Mesenchymal stem cell (in vitro differentiated cells and primary cell): ENCODE data around the gene TXNDC16.

Experiments
- DNase-seq: peaks from one replicate; pipeline ENCODE4 v3.0.0-alpha.2; 2013
- H2AFZ ChIP-seq: one replicate; pipeline ENCODE4 v1.6.1; 2013; ENCODE audit warnings: low read depth, mild to moderate bottlenecking, control low read depth, inconsistent platforms, low read length, moderate library complexity
- H2AK5ac ChIP-seq: 2 replicates; pipeline ENCODE4 v1.6.1; 2013; ENCODE audit warnings: low read length, moderate library complexity, mild to moderate bottlenecking, inconsistent platforms; ENCODE audit not compliant: severe bottlenecking
- H2BK120ac ChIP-seq: one replicate; pipeline ENCODE4 v1.6.1; 2013; ENCODE audit warnings: low read depth, mild to moderate bottlenecking, inconsistent platforms, low read length, moderate library complexity
- H2BK12ac ChIP-seq, 2 experiments: one replicate each; pipeline ENCODE4 v1.6.1; 2013; ENCODE audit warnings: inconsistent platforms in 2 of 2, low read length in 2 of 2, mild to moderate bottlenecking in 2 of 2, moderate library complexity in 2 of 2, control low read depth in 1 of 2
- H2BK15ac ChIP-seq: one replicate; pipeline ENCODE4 v1.6.1; 2013; ENCODE audit warnings: mild to moderate bottlenecking, low read depth, inconsistent platforms; ENCODE audit not compliant: poor library complexity, severe bottlenecking
- H2BK5ac ChIP-seq: 2 replicates; pipeline ENCODE4 v1.6.1; 2013; ENCODE audit warnings: low read depth, mild to moderate bottlenecking, low read length, control low read depth, inconsistent platforms; ENCODE audit not compliant: poor library complexity, severe bottlenecking
- H3K14ac ChIP-seq, 2 experiments: one replicate each; pipeline ENCODE4 v1.6.1; 2013; ENCODE audit warnings: inconsistent platforms in 2 of 2, low read length in 2 of 2, control low read depth in 1 of 2, mild to moderate bottlenecking in 1 of 2, moderate library complexity in 1 of 2
- H3K18ac ChIP-seq, 2 experiments: one replicate each; pipeline ENCODE4 v1.6.1; 2013; ENCODE audit warnings: inconsistent platforms in 2 of 2, low read length in 2 of 2, control low read depth in 1 of 2, low read depth in 1 of 2, mild to moderate bottlenecking in 1 of 2
- H3K23ac ChIP-seq, 2 experiments: one replicate each; pipeline ENCODE4 v1.6.1; 2013; ENCODE audit warnings: inconsistent platforms in 2 of 2, low read length in 2 of 2, mild to moderate bottlenecking in 2 of 2, moderate library complexity in 2 of 2, control low read depth in 1 of 2
- H3K27ac ChIP-seq: 2 replicates; pipeline ENCODE4 v1.5.1; 2013; ENCODE audit warnings: mild to moderate bottlenecking, moderate library complexity, low read length, control low read depth, inconsistent platforms; ENCODE audit not compliant: poor library complexity, severe bottlenecking
- H3K27me3 ChIP-seq, 2 experiments: 2 replicates each; pipeline versions ENCODE4 v1.6.1 to v1.7.0; 2013; ENCODE audit warnings: low read length in 2 of 2, mild to moderate bottlenecking in 2 of 2, moderate library complexity in 2 of 2, control low read depth in 1 of 2, inconsistent platforms in 1 of 2; ENCODE audit not compliant: control insufficient read depth in 1 of 2, insufficient read depth in 1 of 2
- H3K36me3 ChIP-seq, 2 experiments: 2 replicates each; pipeline versions ENCODE4 v1.6.1 to v1.7.0; 2013; ENCODE audit warnings: low read length in 2 of 2, control low read depth in 1 of 2, inconsistent platforms in 1 of 2, low read depth in 1 of 2, mild to moderate bottlenecking in 1 of 2; ENCODE audit not compliant: insufficient read depth in 2 of 2, control insufficient read depth in 1 of 2
- H3K4ac ChIP-seq, 2 experiments: one replicate each; pipeline ENCODE4 v1.6.1; 2013; ENCODE audit warnings: inconsistent platforms in 2 of 2, low read length in 2 of 2, mild to moderate bottlenecking in 2 of 2, moderate library complexity in 2 of 2, control low read depth in 1 of 2, low read depth in 1 of 2
- H3K4me1 ChIP-seq: 2 replicates; pipeline ENCODE4 v1.6.1; 2013; ENCODE audit warnings: low read depth, low read length, control low read depth; ENCODE audit not compliant: control insufficient read depth, insufficient read depth
- H3K4me2 ChIP-seq: 2 replicates; pipeline ENCODE4 v1.6.1; 2013; ENCODE audit warnings: low read length, mild to moderate bottlenecking, inconsistent platforms; ENCODE audit not compliant: poor library complexity, severe bottlenecking
- H3K4me3 ChIP-seq, 2 experiments: 2 replicates each; pipeline versions ENCODE4 v1.5.1 to v1.7.0; 2013; ENCODE audit warnings: low read length in 2 of 2, mild to moderate bottlenecking in 2 of 2, control low read depth in 1 of 2, low read depth in 1 of 2; ENCODE audit not compliant: insufficient read depth in 1 of 2
- H3K79me1 ChIP-seq: replicated peaks from 2 replicates; pipeline ENCODE4 v1.6.1; 2013; ENCODE audit warnings: mild to moderate bottlenecking, control low read depth, low read length, inconsistent platforms; ENCODE audit not compliant: poor library complexity, severe bottlenecking
- H3K9ac ChIP-seq: 2 replicates; pipeline ENCODE4 v1.7.0; 2013; ENCODE audit warnings: mild to moderate bottlenecking, low read length, moderate library complexity
- H3K9me3 ChIP-seq: 2 replicates; pipeline ENCODE4 v1.7.0; 2013; ENCODE audit warnings: mild to moderate bottlenecking, low read length; ENCODE audit not compliant: control insufficient read depth
- H4K8ac ChIP-seq: one replicate; pipeline ENCODE4 v1.6.1; 2013; ENCODE audit warnings: inconsistent platforms, mild to moderate bottlenecking, low read length, moderate library complexity
- H4K91ac ChIP-seq: one replicate; pipeline ENCODE4 v1.6.1; 2013; ENCODE audit warnings: mild to moderate bottlenecking, low read length, inconsistent platforms
- WGBS: methylation state at CpG from one replicate; pipeline ENCODE4 v1.1.7; 2013; ENCODE audit warnings: mixed read lengths; 5-methylcytosine and 5-hydroxymethylcytosine counted together

TXNDC16 gene

GRCh38 chr14:52527052-52527451, 25.3 kb downstream of the TXNDC16 start:
- Histone ChIP-seq H3K18ac (no peak overlapping the region), H2AK5ac (no peak overlapping the region), H3K36me3 (no peaks in the 10 kb centered on the region), H3K9ac (no peak overlapping the region), H3K79me1 (no peaks in the 10 kb centered on the region), H3K4ac (no peak overlapping the region), H2BK15ac (no peak overlapping the region), H3K27ac (no peak overlapping the region), H4K8ac (no peak overlapping the region), H2BK120ac (no peak overlapping the region), H3K4me3 (no peak overlapping the region), H2BK12ac (no peak overlapping the region), H4K91ac (no peak overlapping the region), H3K14ac (no peak overlapping the region), H3K4me1 (no peaks in the 10 kb centered on the region), H2AFZ (no peak overlapping the region), H3K23ac (no peak overlapping the region), H3K4me2 (no peak overlapping the region), H3K27me3 (no peaks in the 10 kb centered on the region), H3K9me3 (no peaks in the 10 kb centered on the region), H2BK5ac (no peak overlapping the region)
- WGBS: 95% methylated on average over 2 of the region's 4 CpGs
- no peak for DNase-seq

GRCh38 chr14:52522581-52523345, 29.5 kb downstream of the TXNDC16 start:
- Histone ChIP-seq H3K4ac (no peak overlapping the region), H2BK5ac (no peak overlapping the region), H3K4me3 (no peak overlapping the region), H2BK120ac (no peak overlapping the region), H3K4me2 (no peak overlapping the region), H4K91ac (no peak overlapping the region), H2AFZ (no peak overlapping the region), H3K79me1 (no peaks in the 10 kb centered on the region), H3K14ac (no peak overlapping the region), H3K9ac (no peak overlapping the region), H2AK5ac (no peak overlapping the region), H3K36me3 (no peaks in the 10 kb centered on the region), H3K4me1 (no peaks in the 10 kb centered on the region), H3K23ac (no peak overlapping the region), H2BK15ac (no peak overlapping the region), H4K8ac (no peak overlapping the region), H3K9me3 (no peaks in the 10 kb centered on the region), H3K27ac (no peak overlapping the region), H2BK12ac (no peak overlapping the region), H3K18ac (no peak overlapping the region), H3K27me3 (no peaks in the 10 kb centered on the region)
- no peak for DNase-seq

- H3K4me3 ChIP-seq: no peak overlapping the region
- H3K36me3 ChIP-seq: no peaks in the 10 kb centered on the region
- no peak overlapping the region for H3K4me2 ChIP-seq
- no peak overlapping the region for H3K27ac ChIP-seq
- no peak overlapping the region for H3K23ac ChIP-seq
- no peak overlapping the region for H2AFZ ChIP-seq
- H3K14ac ChIP-seq: no peak overlapping the region
- H3K9ac ChIP-seq: no peak overlapping the region
- H2BK5ac ChIP-seq: no peak overlapping the region
- no peaks in the 10 kb centered on the region for H3K27me3 ChIP-seq
- no peak overlapping the region for H2AK5ac ChIP-seq
- no peaks in the 10 kb centered on the region for H3K79me1 ChIP-seq
- no peak for DNase-seq
- H3K18ac ChIP-seq: no peak overlapping the region
- no peaks in the 10 kb centered on the region for H3K9me3 ChIP-seq
- H2BK12ac ChIP-seq: no peak overlapping the region
- H3K4ac ChIP-seq: no peak overlapping the region
- WGBS: 17% methylated on average over 1 of the region's 1 CpG
- no peak overlapping the region for H2BK120ac ChIP-seq
- no peak overlapping the region for H4K8ac ChIP-seq
- H2BK15ac ChIP-seq: no peak overlapping the region
- no peaks in the 10 kb centered on the region for H3K4me1 ChIP-seq
- H4K91ac ChIP-seq: no peak overlapping the region
Observed at GRCh38 chr14:52522033-52522432, 30.3 kb downstream of the TXNDC16 start.

- Histone ChIP-seq H4K8ac (no peak overlapping the region), H3K23ac (no peak overlapping the region), H3K27me3 (no peaks in the 10 kb centered on the region), H3K9me3 (no peaks in the 10 kb centered on the region), H3K27ac (no peak overlapping the region), H2BK120ac (no peak overlapping the region), H3K4me3 (no peak overlapping the region), H2BK15ac (no peak overlapping the region), H2AK5ac (no peak overlapping the region), H3K4me1 (no peaks in the 10 kb centered on the region), H3K36me3 (no peaks in the 10 kb centered on the region), H3K9ac (no peak overlapping the region), H4K91ac (no peak overlapping the region), H3K79me1 (no peaks in the 10 kb centered on the region), H2BK5ac (no peak overlapping the region), H3K18ac (no peak overlapping the region), H3K4me2 (no peak overlapping the region), H3K14ac (no peak overlapping the region), H2AFZ (no peak overlapping the region), H2BK12ac (no peak overlapping the region), H3K4ac (no peak overlapping the region)
- 85% methylated on average over 2 of the region's 4 CpGs for WGBS
- DNase-seq: no peak
Observed at GRCh38 chr14:52514046-52514811, 38.1 kb downstream of the TXNDC16 start.
